Measurements from ENCODE around the gene POLR1G.

POLR1G gene

DNA sequence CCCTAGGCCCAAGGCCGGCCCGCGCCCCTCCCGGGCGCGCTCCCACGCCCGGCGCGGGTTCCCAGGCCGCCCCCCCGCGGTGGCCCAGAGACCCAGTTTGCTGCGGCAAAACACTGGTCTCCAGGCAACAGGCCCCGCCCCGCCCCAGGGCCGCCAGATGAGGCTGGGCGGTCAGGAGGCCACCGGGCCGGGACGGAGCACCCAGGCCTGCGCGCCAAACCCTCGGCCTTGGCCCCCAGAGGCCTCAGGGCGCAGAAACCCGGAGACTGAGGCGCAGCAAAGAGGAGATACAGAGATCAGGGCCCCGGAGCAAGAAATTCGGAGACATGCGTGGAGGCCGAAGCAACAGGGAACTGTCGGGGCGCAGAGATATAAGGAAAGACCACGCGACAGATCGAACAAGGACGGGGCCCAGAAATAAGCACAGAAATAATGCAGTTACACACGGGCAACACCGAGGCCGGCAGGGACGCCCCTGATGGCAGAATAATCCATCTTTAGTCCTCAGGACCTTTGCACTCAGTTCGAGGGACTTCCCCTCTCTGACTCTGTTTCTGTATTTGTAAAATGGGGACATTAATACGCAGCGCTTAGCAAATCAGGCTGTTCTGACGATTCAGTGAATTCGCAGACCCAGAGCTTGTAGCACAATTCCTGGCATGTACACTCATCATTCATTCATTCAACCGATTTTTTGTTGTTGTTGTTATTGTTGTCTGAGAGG, 38.0 kb downstream of the POLR1G start:
- DNase-seq (ENCODE audit: low read depth in 2 of 2), result peak; percentile 56 to 79

DNA sequence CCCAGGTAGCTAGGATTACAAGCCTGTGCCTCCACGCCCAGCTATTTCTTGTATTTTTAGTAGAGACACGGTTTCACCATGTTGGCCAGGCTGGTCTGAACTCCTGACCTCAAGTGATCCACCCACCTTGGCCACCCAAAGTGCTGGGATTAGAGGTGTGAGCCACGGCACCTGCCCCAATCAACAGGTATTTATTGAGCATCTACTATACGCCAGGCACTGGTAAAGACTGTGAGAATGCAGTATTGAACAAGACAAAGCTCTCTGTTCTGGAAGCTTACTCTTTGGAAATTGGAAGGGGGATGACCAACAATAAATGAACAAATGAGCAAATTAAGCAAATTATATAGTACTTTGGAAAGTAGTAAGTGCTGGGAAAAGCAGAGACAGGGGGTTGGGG, 38.7 kb downstream of the POLR1G start:
- no peak for DNase-seq (ENCODE audit: low read depth in 2 of 2)

DNA sequence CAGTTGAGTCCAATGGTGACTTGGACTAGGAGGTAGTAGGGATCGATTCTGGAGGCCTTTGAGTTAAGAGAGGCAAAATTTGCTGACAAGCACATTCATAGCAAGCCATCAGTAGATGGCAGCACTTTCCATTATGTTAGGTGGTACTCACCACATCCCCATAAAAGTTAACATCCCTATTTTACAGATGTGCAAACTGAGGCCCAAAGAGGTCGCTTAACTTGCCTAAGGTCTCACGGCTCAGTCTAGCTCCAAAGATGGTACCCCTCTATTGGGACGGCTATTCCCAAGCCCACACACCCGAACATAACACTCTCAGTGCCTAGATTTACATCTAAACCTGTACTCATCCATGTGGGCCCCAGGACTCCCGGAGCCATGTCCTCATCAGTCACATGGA, 39.9 kb downstream of the POLR1G start:
- no peak for DNase-seq (ENCODE audit: low read depth in 2 of 2)

DNA sequence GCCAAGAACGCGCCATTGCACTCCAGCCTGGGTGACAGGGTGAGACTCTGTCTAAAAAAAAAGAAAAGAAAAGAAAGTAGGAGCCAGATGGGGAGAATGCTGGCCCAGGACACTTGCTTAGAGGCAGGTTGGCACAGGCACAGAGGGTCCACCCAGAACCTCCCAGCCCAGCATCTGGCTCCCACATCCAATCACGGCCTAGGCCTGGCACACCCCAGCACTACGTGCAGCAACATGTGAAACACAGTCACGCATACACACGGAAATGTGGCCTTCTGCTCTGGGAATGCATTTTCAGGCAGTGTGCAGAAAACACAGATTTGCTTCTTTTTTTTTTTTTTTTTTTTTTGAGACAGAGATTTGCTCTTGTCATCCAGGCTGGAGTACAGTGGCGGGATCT, 40.5 kb downstream of the POLR1G start:
- no peak for DNase-seq (ENCODE audit: low read depth in 2 of 2)

DNA sequence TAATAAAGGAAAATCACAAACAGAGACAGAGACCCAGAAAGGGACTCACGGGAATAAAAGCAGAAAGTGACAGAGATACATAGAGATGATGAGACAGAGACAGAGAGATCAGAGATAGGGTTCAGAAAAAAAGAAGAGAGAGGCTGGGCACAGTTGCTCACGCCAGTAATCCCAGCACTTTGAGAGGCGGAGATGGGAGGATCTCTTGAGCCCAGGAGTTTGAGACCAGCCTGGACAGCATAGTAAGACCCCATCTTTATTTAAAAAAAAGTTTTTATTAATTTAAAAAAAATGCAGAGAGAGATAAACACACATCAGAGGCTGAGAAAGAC, 41.9 kb downstream of the POLR1G start:
- no peak for DNase-seq (ENCODE audit: low read depth in 2 of 2)

DNA sequence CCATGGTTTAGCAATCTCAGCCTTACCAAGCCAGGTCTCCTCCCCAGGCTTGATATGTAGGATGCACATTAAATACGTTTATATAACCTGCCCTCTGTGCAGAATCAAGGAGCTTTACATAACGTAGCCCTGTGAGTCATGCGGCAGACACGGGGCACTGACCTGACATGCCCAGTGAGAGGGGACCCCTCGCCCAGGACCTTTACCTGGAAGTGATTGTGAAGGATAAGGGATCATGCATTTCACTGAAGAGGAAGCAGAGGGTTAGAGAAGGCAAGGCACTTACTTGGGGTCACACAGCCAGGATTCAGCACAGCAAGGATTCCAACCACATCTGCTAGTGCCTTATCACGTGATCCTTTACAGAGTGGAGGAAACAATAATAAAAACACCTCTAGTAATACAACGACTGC, 42.4 kb downstream of the POLR1G start:
- no peak for DNase-seq (ENCODE audit: low read depth in 2 of 2)

DNA sequence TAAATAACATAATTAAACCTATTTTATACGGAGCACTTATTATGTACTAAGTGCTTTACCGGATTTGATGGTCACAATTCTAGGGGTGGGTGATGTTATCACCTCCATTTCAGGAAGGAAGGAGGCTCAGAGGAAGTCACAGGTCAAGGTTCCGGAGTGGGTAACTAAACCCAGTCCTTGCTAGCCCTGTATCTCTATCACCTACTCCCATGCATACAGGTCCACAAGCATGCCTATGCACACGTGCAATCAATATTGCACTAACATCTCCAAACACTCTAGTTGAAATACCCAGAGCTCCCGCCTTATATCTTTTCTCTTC, 43.5 kb downstream of the POLR1G start:
- no peak for DNase-seq (ENCODE audit: low read depth in 2 of 2)

DNA sequence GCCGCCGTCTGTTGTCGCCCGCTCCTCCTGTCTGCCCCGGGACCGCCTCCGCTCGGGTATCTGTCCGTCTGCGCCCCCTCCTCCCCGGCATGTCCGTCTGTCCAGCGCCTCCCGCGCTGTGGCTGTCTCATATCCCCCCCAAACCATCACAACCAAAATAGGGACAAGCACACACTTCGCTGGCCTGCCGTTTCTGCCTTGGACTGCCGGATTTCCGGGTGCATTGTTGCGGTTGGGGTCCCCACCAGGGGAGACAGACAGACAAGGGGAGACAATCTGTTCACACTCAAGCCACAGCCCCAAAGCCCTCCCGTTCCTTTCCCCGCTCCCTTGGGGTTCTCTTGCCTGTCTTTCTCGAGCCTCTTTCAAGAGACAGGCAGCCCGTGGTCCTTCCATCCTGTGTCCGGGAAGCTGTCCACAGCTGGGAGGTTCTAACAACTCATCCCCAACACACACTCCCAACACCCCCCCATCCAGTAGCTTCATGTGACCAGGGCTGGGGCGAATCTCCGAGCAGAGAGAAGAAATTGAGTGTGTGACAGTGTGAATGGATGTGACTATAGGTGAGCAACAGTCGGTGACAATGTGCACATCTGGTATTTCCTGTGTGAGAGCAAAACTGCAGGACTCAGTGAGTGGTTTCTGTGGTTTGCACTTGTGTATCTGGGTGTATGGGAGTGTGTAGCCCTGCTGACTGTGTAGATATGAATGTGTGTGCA, 44.8 kb downstream of the POLR1G start:
- DNase-seq (ENCODE audit: low read depth in 2 of 2), result peak; percentile 42 to 43

DNA sequence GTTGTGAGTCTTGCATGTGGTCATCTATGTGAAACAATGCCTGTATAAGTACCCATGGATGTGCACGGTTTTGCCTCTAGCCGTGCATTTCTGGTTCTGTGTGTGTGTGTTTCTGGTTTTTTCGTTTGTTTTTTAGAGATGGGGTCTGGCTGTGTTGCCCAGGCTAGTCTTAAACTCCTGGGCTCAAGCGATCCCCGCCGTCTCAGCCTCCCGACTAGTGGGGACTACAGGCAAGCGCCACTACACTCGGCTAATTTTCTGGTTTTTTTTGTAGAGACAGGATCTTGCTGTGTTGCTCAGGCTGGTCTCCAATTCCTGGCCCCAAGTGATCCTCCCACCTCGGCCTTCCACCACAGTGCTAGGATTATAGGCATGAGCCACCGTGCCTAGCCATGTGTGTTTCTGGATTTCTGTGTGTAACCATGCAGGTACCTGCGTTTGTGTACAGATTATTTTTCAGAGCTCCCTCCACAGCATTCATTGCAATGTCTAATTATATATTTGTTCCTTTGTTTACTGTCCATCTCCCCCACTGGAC, 45.5 kb downstream of the POLR1G start:
- no peak for DNase-seq (ENCODE audit: low read depth in 2 of 2)

DNA sequence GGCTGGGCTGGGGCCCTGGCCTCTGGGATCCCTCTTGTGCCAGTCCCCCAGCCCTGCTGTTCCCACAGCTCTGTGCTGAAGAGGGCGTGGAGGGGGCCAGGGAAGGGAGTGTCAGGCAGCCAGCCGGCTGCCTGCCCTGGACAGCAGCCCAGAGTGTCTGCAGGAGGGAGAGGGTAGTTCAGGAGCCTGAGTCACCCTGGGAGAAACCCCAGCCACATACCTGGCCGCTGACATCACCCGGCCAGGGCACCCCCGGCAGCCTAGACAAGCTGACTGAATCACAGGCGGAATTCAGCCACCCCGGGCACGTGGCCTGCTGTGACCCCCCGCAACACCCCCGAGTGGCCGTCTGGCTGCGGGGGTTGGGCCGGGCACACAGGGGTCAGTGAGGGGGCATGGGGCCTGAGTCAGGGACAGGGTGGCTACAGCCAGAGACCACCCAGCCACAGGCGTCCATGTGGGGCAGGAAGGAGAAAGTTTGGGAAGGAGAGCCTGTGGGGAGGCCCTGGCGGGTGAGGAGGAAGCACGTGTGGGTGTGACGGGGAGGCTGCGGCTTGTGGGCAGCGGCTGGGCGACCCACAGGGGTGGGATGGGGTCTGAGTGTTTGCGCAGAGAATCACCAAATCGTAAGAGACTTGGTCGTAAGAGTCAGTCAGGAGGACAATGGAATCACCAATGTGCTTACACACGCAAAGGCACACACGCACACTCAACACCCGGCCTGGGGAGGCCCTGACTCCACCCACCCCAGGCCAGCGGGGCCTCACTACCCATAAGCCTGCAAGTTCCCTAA, 49.5 kb downstream of the POLR1G start:
- DNase-seq (ENCODE audit: low read depth in 2 of 2), result peak in 1 of 2 donors; percentile 77

DNA sequence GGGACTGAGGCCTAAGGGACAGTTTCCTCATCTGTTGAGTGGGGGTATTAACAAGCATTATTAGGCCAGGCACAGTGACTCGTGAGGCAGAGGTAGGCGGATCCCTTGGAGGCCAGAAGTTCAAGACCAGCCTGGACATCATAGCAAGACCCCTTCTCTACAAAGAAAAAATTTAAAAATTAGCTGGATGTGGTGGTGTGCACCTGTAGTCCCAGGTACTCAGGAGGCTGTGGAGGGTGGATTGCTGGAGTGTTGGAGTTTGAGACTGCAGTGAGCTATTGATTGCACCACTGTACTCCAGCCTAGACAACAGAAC, 50.0 kb downstream of the POLR1G start:
- DNase-seq (ENCODE audit: low read depth in 2 of 2), result no peak

DNA sequence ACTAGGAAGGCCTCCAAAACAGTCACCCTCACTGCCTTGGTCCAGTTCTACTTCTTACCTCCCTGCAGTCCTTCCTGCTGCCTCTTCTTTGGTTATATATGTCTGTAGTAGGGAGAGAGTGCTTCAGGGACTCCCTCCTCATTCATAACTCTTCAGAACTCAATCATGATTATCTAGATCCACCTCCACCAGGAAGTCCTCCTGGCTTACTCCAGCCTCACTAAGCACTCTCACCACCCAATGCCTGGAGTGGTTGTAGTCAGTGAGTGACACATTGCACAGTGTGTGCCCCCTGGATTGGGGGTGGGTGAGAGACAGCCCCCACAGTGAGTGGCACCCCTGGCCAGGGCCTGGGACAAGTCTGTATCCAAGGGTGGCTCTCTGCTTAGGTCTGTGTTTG, 51.3 kb downstream of the POLR1G start:
- no peak for DNase-seq (ENCODE audit: low read depth in 2 of 2)

Data from stimulated activated CD8-positive, alpha-beta memory T cell treated with anti-CD3 and anti-CD28 coated beads, Interleukin-7, amount 100 ng/mL, for 4 hours (primary cell).